GM15510 (cell line): ENCODE data around the gene KDELR1.

Source experiments
- POLR2A ChIP-seq: IDR thresholded peaks from 3 replicates; pipeline ENCODE4 v1.6.1; 2011; ENCODE audit warnings: borderline replicate concordance; ENCODE audit not compliant: insufficient read length; ENCODE audit errors: extremely low read depth

KDELR1 gene

DNA sequence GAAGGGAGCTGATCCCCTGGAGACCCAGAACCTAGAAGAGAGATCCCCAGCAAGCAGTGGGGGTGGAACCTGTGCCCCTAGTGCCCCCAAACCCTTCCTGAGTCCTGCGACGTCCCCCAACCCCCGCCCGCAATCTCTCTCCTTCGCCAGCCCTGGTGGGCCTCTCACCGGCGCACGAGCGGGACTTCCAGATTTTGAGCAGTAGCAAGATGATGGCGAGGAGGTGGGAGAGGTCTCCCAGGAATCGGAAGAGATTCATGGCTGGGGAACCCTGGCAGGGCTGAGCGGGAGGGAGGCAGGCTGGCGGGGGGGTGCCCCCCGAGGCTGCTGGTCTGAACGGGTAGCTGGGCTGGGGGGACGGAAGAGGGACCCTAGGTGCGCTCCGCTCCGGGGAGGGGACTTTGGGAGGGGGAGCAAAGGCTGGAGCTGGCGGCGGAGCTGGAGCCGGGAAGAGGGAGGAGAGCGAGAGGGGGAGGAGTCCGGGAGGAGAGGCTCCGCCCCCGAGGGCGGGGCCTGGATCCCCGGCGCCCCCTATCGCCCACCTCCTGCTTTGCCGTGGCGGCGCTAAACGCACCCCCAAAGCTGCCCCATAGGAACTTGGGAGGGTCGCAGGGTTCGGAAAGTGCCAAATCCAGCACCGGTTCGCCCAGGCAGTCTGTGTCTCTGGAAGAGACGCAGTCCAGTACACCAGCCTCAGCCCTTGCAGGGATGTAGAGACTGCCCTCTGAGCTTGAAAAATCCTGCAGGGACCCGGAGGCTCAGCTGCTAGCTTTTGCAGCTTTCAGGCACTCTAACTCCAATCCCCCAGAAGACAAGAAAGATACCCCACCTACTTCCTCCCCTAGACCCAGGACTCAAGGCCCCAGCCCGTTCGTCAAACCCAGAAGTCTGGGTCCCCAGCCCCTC is at the start of gene KDELR1:
Gene KDELR1 (minus strand): TSS at position 452 of the 906 bp plus-strand sequence. CDS start 193 bp downstream, at position 259.
- TF ChIP-seq POLR2A, result peak; percentile 59

DNA sequence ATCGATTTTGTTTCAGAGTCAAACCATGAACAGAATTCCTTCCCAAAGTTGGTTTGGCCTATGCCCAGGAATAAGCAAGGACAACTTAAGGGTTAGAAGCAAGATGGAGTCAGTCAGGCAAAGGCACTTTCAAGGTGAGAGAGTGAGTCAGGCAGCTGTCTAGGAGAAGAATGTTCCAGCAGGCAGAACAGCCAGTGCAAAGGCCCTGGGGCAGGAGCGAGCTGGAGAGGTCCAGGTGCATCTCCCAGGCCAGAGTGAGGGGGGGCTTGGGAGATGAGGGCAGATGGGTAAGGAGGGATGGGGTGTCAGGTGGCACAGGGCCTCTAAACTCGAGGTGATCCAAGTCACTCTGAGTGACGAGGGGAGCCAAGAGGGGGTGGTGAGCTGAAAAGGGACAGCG is 45.2 kb upstream of the KDELR1 start:
- TF ChIP-seq POLR2A, result no peak

GRCh38 chr19:48433337-48433736 is 42.0 kb upstream of the KDELR1 start:
- TF ChIP-seq POLR2A, result no peak

GRCh38 chr19:48428670-48429069 is 37.3 kb upstream of the KDELR1 start:
- TF ChIP-seq POLR2A, result no peak

GRCh38 chr19:48424694-48425219 is 33.4 kb upstream of the KDELR1 start:
- no peak for TF ChIP-seq POLR2A

- no peak for TF ChIP-seq POLR2A
Measured at GRCh38 chr19:48421548-48421947, 30.2 kb upstream of the KDELR1 start.

GRCh38 chr19:48419158-48419920 is 28.0 kb upstream of the KDELR1 start:
- TF ChIP-seq POLR2A, result no peak

DNA sequence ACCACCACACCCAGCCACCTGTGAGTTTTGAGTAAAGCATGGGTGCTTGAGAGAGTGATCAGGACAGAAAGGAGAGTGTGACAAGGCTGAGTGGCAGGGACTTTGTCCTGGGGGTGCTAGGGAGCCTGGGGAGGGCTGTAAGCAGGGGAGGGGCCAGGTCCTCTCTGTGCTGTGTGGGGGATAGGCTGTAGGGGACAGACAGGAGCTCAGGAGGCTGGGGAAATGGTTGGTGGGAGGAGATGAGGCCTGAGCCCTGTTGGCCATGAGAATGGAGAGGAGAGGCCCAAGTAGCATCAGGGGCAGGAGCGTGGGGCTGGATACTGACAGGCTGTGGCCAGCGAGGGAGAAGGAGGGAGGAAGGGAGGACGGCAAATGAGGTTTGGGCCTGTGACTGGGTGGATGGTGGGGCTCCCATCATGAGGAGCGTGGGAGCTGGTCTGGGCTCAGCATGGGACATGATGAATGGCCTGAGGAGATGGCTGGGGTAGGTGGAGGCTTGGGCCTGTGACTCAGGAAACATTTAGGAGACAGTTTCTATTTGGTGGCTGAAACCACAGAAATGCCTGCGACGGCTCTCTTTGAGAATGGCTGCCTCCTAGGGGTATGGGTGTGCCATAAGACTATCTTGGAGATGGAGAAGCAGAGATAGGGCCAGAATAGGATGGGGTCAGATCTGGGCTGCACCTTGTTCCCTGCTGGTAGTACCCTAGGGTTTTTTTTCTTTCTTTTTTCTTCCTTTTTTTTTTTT is 27.1 kb upstream of the KDELR1 start:
- TF ChIP-seq POLR2A, result no peak

- TF ChIP-seq POLR2A, result no peak
Measured at GRCh38 chr19:48417421-48417820, 26.1 kb upstream of the KDELR1 start.

DNA sequence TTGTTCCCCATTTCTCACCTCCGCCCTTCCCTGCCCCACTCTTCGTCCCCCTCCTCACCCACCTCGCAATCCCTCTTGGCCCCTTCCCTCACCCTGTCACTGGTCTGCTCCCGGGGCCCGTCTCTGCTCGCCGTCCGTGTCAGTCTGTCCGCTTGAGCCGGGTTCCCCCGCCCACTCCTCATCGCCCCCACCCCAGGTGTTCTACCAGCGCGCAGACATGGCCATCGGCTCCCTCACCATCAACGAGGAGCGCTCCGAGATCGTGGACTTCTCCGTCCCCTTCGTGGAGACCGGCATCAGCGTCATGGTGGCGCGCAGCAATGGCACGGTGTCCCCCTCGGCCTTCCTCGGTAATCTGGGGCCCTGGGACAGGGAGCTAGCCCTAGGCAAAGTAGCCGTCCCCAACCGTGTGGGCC is 24.5 kb upstream of the KDELR1 start:
- no peak for TF ChIP-seq POLR2A

GRCh38 chr19:48415395-48415794 is 24.0 kb upstream of the KDELR1 start:
- no peak for TF ChIP-seq POLR2A

DNA sequence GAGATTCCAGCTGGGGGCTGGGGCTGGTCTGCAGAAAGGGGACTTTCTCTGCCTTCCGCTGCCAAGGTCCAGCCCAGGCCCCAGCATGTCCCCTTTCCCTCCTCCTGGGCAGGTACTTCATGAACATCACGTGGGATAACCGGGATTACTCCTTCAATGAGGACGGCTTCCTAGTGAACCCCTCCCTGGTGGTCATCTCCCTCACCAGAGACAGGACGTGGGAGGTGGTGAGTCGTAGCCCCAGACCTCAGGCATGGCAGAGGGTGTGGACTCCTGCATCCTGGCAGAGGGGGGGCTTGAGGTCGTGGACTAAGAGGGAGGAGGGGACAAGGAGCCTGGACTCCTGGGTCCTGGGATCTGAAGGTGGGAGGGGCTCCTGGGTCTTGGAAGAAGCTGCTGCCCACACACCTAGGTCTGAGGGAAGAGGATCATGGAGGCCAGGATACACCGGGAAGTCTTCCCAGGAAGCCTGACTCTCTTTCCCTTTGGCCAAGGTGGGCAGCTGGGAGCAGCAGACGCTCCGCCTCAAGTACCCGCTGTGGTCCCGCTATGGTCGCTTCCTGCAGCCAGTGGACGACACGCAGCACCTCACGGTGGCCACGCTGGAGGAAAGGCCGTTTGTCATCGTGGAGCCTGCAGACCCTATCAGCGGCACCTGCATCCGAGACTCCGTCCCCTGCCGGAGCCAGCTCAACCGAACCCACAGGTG is 22.7 kb upstream of the KDELR1 start:
- no peak for TF ChIP-seq POLR2A

DNA sequence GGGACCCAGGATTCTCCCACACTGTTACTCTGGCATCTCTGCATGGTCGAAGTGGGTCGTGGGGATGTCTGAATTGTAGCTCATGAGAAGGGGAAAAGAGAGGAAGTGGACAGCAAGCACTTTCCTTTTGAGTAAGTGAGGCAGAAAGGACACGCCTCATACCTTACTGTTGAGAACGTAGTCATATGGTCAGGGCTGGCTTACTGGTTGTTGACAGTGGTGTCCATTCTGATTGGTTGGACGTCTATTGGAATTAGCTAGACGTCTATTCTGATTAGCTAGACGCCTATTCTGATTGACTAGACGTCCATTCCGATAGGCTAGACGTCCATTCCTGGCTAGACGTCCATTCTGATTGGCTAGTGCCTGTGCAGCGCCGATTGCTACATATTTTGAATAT is 14.5 kb upstream of the KDELR1 start:
- no peak for TF ChIP-seq POLR2A
